Neural progenitor cell (in vitro differentiated cells): ENCODE data around the gene PDILT. TPM values are rescaled to one million over a fixed set of nuclear protein-coding genes. Genes with fewer than 3 reads are reported as not detected.
A peak's percentile ranks its signal among the peaks of the same experiment; 100 is the strongest.

Experiments used
- DNase-seq: peaks from one replicate; pipeline ENCODE4 v3.0.0-alpha.2; 2016; ENCODE audit warnings: low spot score
- H2AFZ ChIP-seq: fragments of 200-600 bp; sonication (generic); replicated peaks from 2 replicates; pipeline ENCODE4 v1.6.1; 2016; ENCODE audit warnings: antibody characterized with exemption
- H3F3A ChIP-seq: fragments of 200-600 bp; sonication (generic); 2 replicates; pipeline ENCODE4 v1.6.1; 2016; ENCODE audit warnings: antibody characterized with exemption, low read depth
- H3K27ac ChIP-seq: fragments of 200-600 bp; sonication (generic); 2 replicates; pipeline ENCODE4 v1.5.1; 2016; ENCODE audit warnings: mild to moderate bottlenecking
- H3K27me3 ChIP-seq: fragments of 200-600 bp; sonication (generic); 2 replicates; pipeline ENCODE4 v1.6.1; 2016; ENCODE audit warnings: mild to moderate bottlenecking, moderate library complexity
- H3K36me3 ChIP-seq: fragments of 200-600 bp; sonication (generic); 2 replicates; pipeline ENCODE4 v1.5.1; 2016
- H3K4me1 ChIP-seq: fragments of 200-600 bp; sonication (generic); 2 replicates; pipeline ENCODE4 v1.6.1; 2016; ENCODE audit warnings: mixed run types
- H3K4me2 ChIP-seq: fragments of 200-600 bp; sonication (generic); 2 replicates; pipeline ENCODE4 v1.6.1; 2016
- H3K4me3 ChIP-seq: fragments of 200-600 bp; sonication (generic); 2 replicates; pipeline ENCODE4 v1.5.1; 2016
- H3K79me2 ChIP-seq: fragments of 200-600 bp; sonication (generic); 2 replicates; pipeline ENCODE4 v1.6.1; 2016; ENCODE audit warnings: low read depth
- H3K9ac ChIP-seq: fragments of 200-600 bp; sonication (generic); 2 replicates; pipeline ENCODE4 v1.6.1; 2016
- H3K9me3 ChIP-seq: fragments of 200-600 bp; sonication (generic); 2 replicates; pipeline ENCODE4 v1.5.1; 2016; ENCODE audit warnings: low read depth
- H4K20me1 ChIP-seq: fragments of 200-600 bp; sonication (generic); 2 replicates; pipeline ENCODE4 v1.6.1; 2016; ENCODE audit warnings: low read depth
- H3K27ac Mint-ChIP-seq: 3 replicates; pipeline ENCODE4 v1.8.0; 2021; ENCODE audit warnings: mixed read lengths
- H3K27me3 Mint-ChIP-seq: 2 replicates; pipeline ENCODE4 v1.8.0; 2022; ENCODE audit warnings: low read depth, mild to moderate bottlenecking, inconsistent platforms, moderate library complexity, mixed read lengths; ENCODE audit not compliant: insufficient read depth
- H3K36me3 Mint-ChIP-seq: 3 replicates; pipeline ENCODE4 v1.8.0; 2021; ENCODE audit warnings: mixed read lengths
- H3K4me1 Mint-ChIP-seq: 3 replicates; pipeline ENCODE4 v1.8.0; 2021; ENCODE audit warnings: mixed read lengths
- H3K4me3 Mint-ChIP-seq: 3 replicates; pipeline ENCODE4 v1.8.0; 2021; ENCODE audit warnings: mild to moderate bottlenecking, moderate library complexity, mixed read lengths
- H3K9me3 Mint-ChIP-seq: 3 replicates; pipeline ENCODE4 v1.8.0; 2020; ENCODE audit warnings: mixed read lengths
- CTCF ChIP-seq: fragments of 200-600 bp; sonication (generic); IDR thresholded peaks from 2 replicates; pipeline ENCODE4 v1.5.1; 2017; ENCODE audit warnings: antibody characterized with exemption, mild to moderate bottlenecking
- EZH2 ChIP-seq: fragments of 200-600 bp; sonication (generic); IDR thresholded peaks from 2 replicates; pipeline ENCODE4 v1.6.1; 2017; ENCODE audit warnings: antibody characterized with exemption, mild to moderate bottlenecking, moderate library complexity
- EZH2phosphoT487 ChIP-seq: fragments of 200-600 bp; sonication (generic); IDR thresholded peaks from 2 replicates; pipeline ENCODE4 v1.6.1; 2017; ENCODE audit warnings: antibody characterized with exemption
- total RNA-seq: library from RNA; depleted of rRNA; stranded (reverse); fragments of >200 nt; gene quantifications from 2 replicates; pipeline ENCODE4 v1.2.3, GENCODE V29; 2015; ENCODE audit warnings: low replicate concordance

PDILT gene
- total RNA-seq, 1 donor from 2014 or later: not detected

- no peak for TF ChIP-seq EZH2
- peak; percentile 14 for TF ChIP-seq CTCF
- TF ChIP-seq EZH2phosphoT487: no peak
- H3K36me3 ChIP-seq: no peaks in the 10 kb centered on the region
- Mint-ChIP-seq H3K4me3 (no peak within 1 kb of the TSS), H3K9me3 (no peaks in the 10 kb centered on the region), H3K36me3 (no peaks in the 10 kb centered on the region), H3K27me3 (peaks cover 4% of the 10 kb centered on the region), H3K27ac (no peak within 1 kb of the TSS), H3K4me1 (peaks cover under 1% of the 10 kb centered on the region)
- H3F3A ChIP-seq: no peaks in the 10 kb centered on the region
- no peak within 1 kb of the TSS for H2AFZ ChIP-seq
- no peak within 1 kb of the TSS for H3K27ac ChIP-seq
- no peaks in the 10 kb centered on the region for H3K79me2 ChIP-seq
- no peak within 1 kb of the TSS for H3K9ac ChIP-seq
- H4K20me1 ChIP-seq: no peaks in the 10 kb centered on the region
- H3K4me3 ChIP-seq: no peak within 1 kb of the TSS
- H3K27me3 ChIP-seq: no peaks in the 10 kb centered on the region
- peak; percentile 36 for DNase-seq
- no peaks in the 10 kb centered on the region for H3K9me3 ChIP-seq
- no peak within 1 kb of the TSS for H3K4me2 ChIP-seq
- H3K4me1 ChIP-seq: no peaks in the 10 kb centered on the region
Observed at GRCh38 chr16:20327444-20328041, 77.0 kb downstream of the PDILT start, which contains the start of gene GP2. GP2 (minus strand) TSS chr16:20327513; CDS start chr16:20326431, 1,082 bp downstream.

GRCh38 chr16:20326321-20326720 lies 78.2 kb downstream of the PDILT start:
- H3K79me2 ChIP-seq: no peaks in the 10 kb centered on the region
- Mint-ChIP-seq H3K36me3 (no peaks in the 10 kb centered on the region), H3K27me3 (peaks cover 5% of the 10 kb centered on the region), H3K9me3 (no peaks in the 10 kb centered on the region), H3K4me3 (no peak overlapping the region), H3K27ac (no peak overlapping the region), H3K4me1 (no peaks in the 10 kb centered on the region)
- no peak overlapping the region for H3K27ac ChIP-seq
- H3K27me3 ChIP-seq: no peaks in the 10 kb centered on the region
- TF ChIP-seq EZH2: no peak
- TF ChIP-seq CTCF: no peak
- TF ChIP-seq EZH2phosphoT487: no peak
- DNase-seq: no peak
- no peak overlapping the region for H3K4me3 ChIP-seq
- no peak overlapping the region for H3K4me2 ChIP-seq
- no peaks in the 10 kb centered on the region for H4K20me1 ChIP-seq
- H2AFZ ChIP-seq: no peak overlapping the region
- H3K9me3 ChIP-seq: no peaks in the 10 kb centered on the region
- no peaks in the 10 kb centered on the region for H3F3A ChIP-seq
- no peaks in the 10 kb centered on the region for H3K36me3 ChIP-seq
- no peak overlapping the region for H3K9ac ChIP-seq
- H3K4me1 ChIP-seq: no peaks in the 10 kb centered on the region

- no peaks in the 10 kb centered on the region for H4K20me1 ChIP-seq
- no peaks in the 10 kb centered on the region for H3F3A ChIP-seq
- H3K27ac Mint-ChIP-seq: no peak overlapping the region
- no peaks in the 10 kb centered on the region for H3K79me2 ChIP-seq
- no peak overlapping the region for H3K4me2 ChIP-seq
- H3K9ac ChIP-seq: no peak overlapping the region
- no peaks in the 10 kb centered on the region for H3K36me3 Mint-ChIP-seq
- H3K4me1 ChIP-seq: no peaks in the 10 kb centered on the region
- H3K9me3 ChIP-seq: no peaks in the 10 kb centered on the region
- H3K36me3 ChIP-seq: no peaks in the 10 kb centered on the region
- H3K4me1 Mint-ChIP-seq: no peaks in the 10 kb centered on the region
- no peak overlapping the region for H3K27ac ChIP-seq
- DNase-seq: no peak
- H3K4me3 ChIP-seq: no peak overlapping the region
- H3K9me3 Mint-ChIP-seq: no peaks in the 10 kb centered on the region
- peaks cover 8% of the 10 kb centered on the region for H3K27me3 Mint-ChIP-seq
- no peaks in the 10 kb centered on the region for H3K27me3 ChIP-seq
- TF ChIP-seq EZH2phosphoT487: no peak
- TF ChIP-seq CTCF: no peak
- TF ChIP-seq EZH2: no peak
- H2AFZ ChIP-seq: no peak overlapping the region
- no peak overlapping the region for H3K4me3 Mint-ChIP-seq
Observed at GRCh38 chr16:20325005-20325404, 79.5 kb downstream of the PDILT start.
